ENCODE measurements around the gene GJA5. TPM values are rescaled to one million over a fixed set of nuclear protein-coding genes. Genes with fewer than 3 reads are reported as not detected.

GJA5 gene
- polyA plus RNA-seq, 1 experiment: not detected

- no peak for TF ChIP-seq CTCF (IDR thresholded peaks at IDR 0.05; ENCODE audit: low read depth, low read length)
- H3K4me3 ChIP-seq (ENCODE audit: low read depth, low read length): no peak overlapping the region
- no peak for DNase-seq (ENCODE audit: low read depth, low spot score)
- POLR2A ChIA-PET: no interaction called here
- H3K27me3 ChIP-seq (ENCODE audit: control insufficient read depth, insufficient read depth, low read length): peaks cover 6% of the 10 kb centered on the region
- no peaks in the 10 kb centered on the region for H3K9me3 ChIP-seq (ENCODE audit: control insufficient read depth, insufficient read depth, low read length)
- CTCF ChIA-PET: no interaction called here
- no peak overlapping the region for H3K27ac ChIP-seq (ENCODE audit: low read depth, low read length)
These were observed 17.3 kb upstream of the GJA5 start for GRCh38 chr1:147777694-147778093.

- ChIA-PET CTCF (no interaction called here), POLR2A (no interaction called here)
- Histone ChIP-seq H3K4me3 (ENCODE audit: low read depth, low read length) (no peak overlapping the region), H3K27me3 (ENCODE audit: control insufficient read depth, insufficient read depth, low read length) (peaks cover 8% of the 10 kb centered on the region), H3K27ac (ENCODE audit: low read depth, low read length) (no peak overlapping the region), H3K9me3 (ENCODE audit: control insufficient read depth, insufficient read depth, low read length) (no peaks in the 10 kb centered on the region)
- no peak for TF ChIP-seq CTCF (IDR thresholded peaks at IDR 0.05; ENCODE audit: low read depth, low read length)
- no peak for DNase-seq (ENCODE audit: low read depth, low spot score)
These were observed 12.9 kb upstream of the GJA5 start for GRCh38 chr1:147773215-147773715.

GRCh38 chr1:147772570-147772969 lies 12.2 kb upstream of the GJA5 start:
- H3K9me3 ChIP-seq (ENCODE audit: control insufficient read depth, insufficient read depth, low read length): no peaks in the 10 kb centered on the region
- ChIA-PET CTCF (no interaction called here), POLR2A (no interaction called here)
- no peak for DNase-seq (ENCODE audit: low read depth, low spot score)
- peaks cover 8% of the 10 kb centered on the region for H3K27me3 ChIP-seq (ENCODE audit: control insufficient read depth, insufficient read depth, low read length)
- no peak for TF ChIP-seq CTCF (IDR thresholded peaks at IDR 0.05; ENCODE audit: low read depth, low read length)
- H3K27ac ChIP-seq (ENCODE audit: low read depth, low read length): no peak overlapping the region
- H3K4me3 ChIP-seq (ENCODE audit: low read depth, low read length): no peak overlapping the region

GRCh38 chr1:147771226-147772125 lies 11.1 kb upstream of the GJA5 start:
- TF ChIP-seq CTCF (IDR thresholded peaks at IDR 0.05; ENCODE audit: low read depth, low read length): no peak
- Histone ChIP-seq H3K27ac (ENCODE audit: low read depth, low read length) (no peak overlapping the region), H3K9me3 (ENCODE audit: control insufficient read depth, insufficient read depth, low read length) (no peaks in the 10 kb centered on the region), H3K27me3 (ENCODE audit: control insufficient read depth, insufficient read depth, low read length) (peaks cover 8% of the 10 kb centered on the region), H3K4me3 (ENCODE audit: low read depth, low read length) (no peak overlapping the region)
- no peak for DNase-seq (ENCODE audit: low read depth, low spot score)
- ChIA-PET POLR2A (no interaction called here), CTCF (no interaction called here)

GRCh38 chr1:147769106-147769505 lies 8.7 kb upstream of the GJA5 start:
- TF ChIP-seq CTCF (IDR thresholded peaks at IDR 0.05; ENCODE audit: low read depth, low read length): no peak
- H3K4me3 ChIP-seq (ENCODE audit: low read depth, low read length): no peak overlapping the region
- H3K9me3 ChIP-seq (ENCODE audit: control insufficient read depth, insufficient read depth, low read length): no peaks in the 10 kb centered on the region
- H3K27me3 ChIP-seq (ENCODE audit: control insufficient read depth, insufficient read depth, low read length): peaks cover 5% of the 10 kb centered on the region
- ChIA-PET CTCF (no interaction called here), POLR2A (no interaction called here)
- no peak for DNase-seq (ENCODE audit: low read depth, low spot score)
- no peak overlapping the region for H3K27ac ChIP-seq (ENCODE audit: low read depth, low read length)

Measured in AG04450 (cell line).